CD4-positive, alpha-beta memory T cell (primary cell): Measurements from ENCODE around the gene PRAMEF4. TPM values are rescaled to one million over a fixed set of nuclear protein-coding genes. Genes with fewer than 3 reads are reported as not detected.
A peak's percentile ranks its signal among the peaks of the same experiment; 100 is the strongest.
"Not testable (repeated sequence)": the region's sequence is repeated elsewhere in the genome, so short reads cannot be mapped to it uniquely, and the experiment has no call there.

Experiments used
- CTCF ChIA-PET: fragments of 350-600 bp; sonication (Branson Sonifier 250); formaldehyde crosslinking; loops from one replicate; lab custom pipeline; 2021; ENCODE audit warnings: inconsistent platforms; ENCODE audit not compliant: partially characterized antibody; lab: Charles Lee
- POLR2A ChIA-PET: fragments of 350-600 bp; sonication (Branson Sonifier 250); formaldehyde crosslinking; loops from one replicate; lab custom pipeline; 2021; ENCODE audit not compliant: partially characterized antibody; lab: Charles Lee
- DNase-seq, 5 donors: peaks; one replicate each; pipeline versions ENCODE4 v3.0.0 to v3.0.0-alpha.2; 2020 to 2022; ENCODE audit warnings: mixed read lengths in 1 of 5
- H3K27ac ChIP-seq: one replicate; pipeline ENCODE4 v1.7.0; 2013; ENCODE audit warnings: low read depth, low read length
- H3K27me3 ChIP-seq: 2 replicates; pipeline ENCODE4 v1.7.0; 2013; ENCODE audit warnings: mild to moderate bottlenecking, low read length, moderate library complexity; ENCODE audit not compliant: insufficient read depth
- H3K36me3 ChIP-seq: 2 replicates; pipeline ENCODE4 v1.7.0; 2013; ENCODE audit warnings: mild to moderate bottlenecking, low read length, moderate library complexity; ENCODE audit not compliant: insufficient read depth
- H3K4me1 ChIP-seq: 2 replicates; pipeline ENCODE4 v1.7.0; 2013; ENCODE audit warnings: mild to moderate bottlenecking, low read length, moderate library complexity; ENCODE audit not compliant: insufficient read depth
- H3K4me3 ChIP-seq, 2 donors: one replicate each; pipeline ENCODE4 v1.7.0; 2013; ENCODE audit warnings: low read length in 2 of 2, mild to moderate bottlenecking in 1 of 2
- H3K9me3 ChIP-seq, 2 donors: one replicate each; pipeline ENCODE4 v1.7.0; 2013; ENCODE audit warnings: low read length in 2 of 2, control low read depth in 1 of 2; ENCODE audit not compliant: control insufficient read depth in 1 of 2
- H3K27ac Mint-ChIP-seq, 7 donors: one replicate each; pipeline ENCODE4 v1.8.0; 2020 to 2021; ENCODE audit warnings: mixed read lengths in 7 of 7, mild to moderate bottlenecking in 6 of 7, inconsistent platforms in 3 of 7, moderate library complexity in 3 of 7
- H3K27me3 Mint-ChIP-seq, 2 donors: one replicate each; pipeline ENCODE4 v1.8.0; 2020 to 2021; ENCODE audit warnings: mixed read lengths in 2 of 2
- H3K36me3 Mint-ChIP-seq, 2 donors: one replicate each; pipeline ENCODE4 v1.8.0; 2020 to 2021; ENCODE audit warnings: mixed read lengths in 2 of 2, inconsistent platforms in 1 of 2, mild to moderate bottlenecking in 1 of 2
- H3K4me1 Mint-ChIP-seq, 4 donors: one replicate each; pipeline ENCODE4 v1.8.0; 2020 to 2021; ENCODE audit warnings: mixed read lengths in 4 of 4, mild to moderate bottlenecking in 1 of 4
- H3K4me3 Mint-ChIP-seq, 8 donors: one replicate each; pipeline ENCODE4 v1.8.0; 2020 to 2021; ENCODE audit warnings: mixed read lengths in 8 of 8, mild to moderate bottlenecking in 7 of 8, moderate library complexity in 6 of 8, inconsistent platforms in 3 of 8
- H3K9me3 Mint-ChIP-seq, 8 donors: one replicate each; pipeline ENCODE4 v1.8.0; 2020 to 2021; ENCODE audit warnings: mixed read lengths in 8 of 8, mild to moderate bottlenecking in 5 of 8, inconsistent platforms in 3 of 8, moderate library complexity in 1 of 8
- intact Hi-C: fragments of 100-400 bp; cut with micrococcal nuclease; formaldehyde crosslinking; loops from one replicate; pipeline ENCODE4 v1.15.1; 2023
- polyA plus RNA-seq, 2 donors: library from polyadenylated mRNA; unstranded; fragments of 300-500 nt; fragmentation: Illumina TruSeq; gene quantifications; one replicate each; pipeline ENCODE4 v1.2.3, GENCODE V29; 2021
- total RNA-seq, 2 experiments: library from RNA; stranded (reverse); gene quantifications; one replicate each; pipeline ENCODE4 v1.2.3, GENCODE V29; 2021

Gene PRAMEF4
- total and polyA plus RNA-seq, 4 experiments from 2014 or later: not detected

DNA sequence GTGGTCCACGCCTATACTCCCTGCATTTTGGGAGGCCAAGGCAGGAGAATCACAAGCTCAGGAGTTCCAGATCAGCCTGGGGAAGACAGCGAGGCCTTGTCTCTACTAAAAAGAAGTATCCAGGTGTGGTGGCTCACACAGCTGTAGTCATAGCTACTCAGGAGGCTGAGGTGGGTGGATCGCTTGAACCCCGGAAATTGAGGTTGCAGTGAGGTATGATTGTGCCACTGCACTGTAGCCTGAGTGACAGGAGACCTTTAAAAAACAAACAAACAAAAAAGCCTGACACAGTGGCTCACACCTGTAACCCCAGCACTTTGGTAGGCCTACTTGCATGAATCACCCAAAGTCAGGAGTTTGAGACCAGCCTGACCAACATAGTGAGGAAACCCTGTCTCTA is 7.5 kb downstream of the PRAMEF4 start:
- not testable (repeated sequence) for H3K4me1 ChIP-seq, H3K27ac Mint-ChIP-seq, H3K27me3 Mint-ChIP-seq

DNA sequence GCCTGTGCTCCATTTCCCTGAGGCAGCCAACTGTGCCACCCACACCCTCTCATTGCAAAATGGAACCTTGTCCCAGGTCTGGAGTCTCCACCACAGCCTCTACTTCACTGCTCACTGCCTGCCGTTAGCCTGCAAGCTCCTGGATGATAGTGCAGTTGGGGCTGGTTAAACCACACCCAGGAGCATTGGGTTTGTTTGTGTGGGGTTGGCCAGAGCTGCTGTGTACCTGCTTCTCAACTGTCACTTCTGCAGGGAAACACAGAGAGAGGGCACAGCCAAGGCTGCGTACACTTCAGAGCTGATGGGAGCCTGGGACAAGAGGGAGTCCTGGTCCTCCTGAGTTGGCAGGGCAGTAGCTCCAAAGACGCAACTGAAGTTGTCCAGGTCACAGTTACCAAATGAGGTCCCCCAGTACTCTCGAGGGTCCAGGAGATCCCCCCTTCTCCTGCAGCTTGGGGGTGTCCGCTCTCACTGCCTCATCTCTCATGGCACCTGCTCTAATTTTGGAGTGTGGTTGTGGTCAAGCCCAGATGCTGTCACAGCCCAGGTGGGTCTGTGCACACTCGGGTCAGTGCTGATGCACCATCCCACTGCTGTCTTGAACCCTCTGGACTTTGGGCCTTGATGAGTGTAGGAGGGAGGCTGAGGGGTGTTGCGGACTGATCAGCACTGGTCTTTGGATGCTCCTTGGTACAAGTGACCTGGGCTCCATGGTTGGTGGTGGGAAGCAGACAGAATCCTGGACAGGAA is 22.7 kb downstream of the PRAMEF4 start:
- DNase-seq, H3K4me3 ChIP-seq, H3K27ac Mint-ChIP-seq, H3K4me1 Mint-ChIP-seq, intact Hi-C loops, H3K36me3 ChIP-seq, CTCF ChIA-PET, H3K27me3 ChIP-seq, H3K36me3 Mint-ChIP-seq, POLR2A ChIA-PET, H3K27me3 Mint-ChIP-seq, H3K4me1 ChIP-seq, H3K27ac ChIP-seq, H3K9me3 Mint-ChIP-seq, H3K4me3 Mint-ChIP-seq, H3K9me3 ChIP-seq: not testable (repeated sequence)

More for the DNA sequence above, 7.5 kb downstream of the PRAMEF4 start:
- intact Hi-C loops, DNase-seq, H3K9me3 ChIP-seq, H3K4me1 Mint-ChIP-seq, POLR2A ChIA-PET, H3K4me3 Mint-ChIP-seq, CTCF ChIA-PET, H3K27ac ChIP-seq, H3K9me3 Mint-ChIP-seq, H3K36me3 Mint-ChIP-seq, H3K27me3 ChIP-seq, H3K4me3 ChIP-seq, H3K36me3 ChIP-seq: not testable (repeated sequence)

DNA sequence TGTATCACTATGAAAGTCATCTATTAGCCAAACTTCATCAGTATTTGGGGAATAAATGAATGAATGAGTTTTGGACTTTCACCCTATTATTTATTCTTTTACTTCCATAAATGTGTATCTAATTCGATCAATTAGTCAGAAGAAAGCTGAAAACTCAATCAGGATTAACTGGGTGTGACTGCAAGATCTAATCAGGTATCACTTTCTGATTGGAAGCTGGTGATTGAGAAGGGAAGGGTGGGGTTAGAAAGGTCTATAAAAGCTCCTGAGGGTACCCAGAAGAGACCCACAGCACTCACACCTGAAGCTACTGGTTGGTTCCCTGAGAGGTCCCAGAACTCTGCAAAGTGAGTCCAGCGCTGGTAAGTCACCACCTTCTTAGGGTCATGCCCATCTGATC is 29.2 kb downstream of the PRAMEF4 start, which contains the start of gene PRAMEF2:
Gene PRAMEF2 (plus strand): TSS at position 301 of the 400 bp plus-strand sequence. CDS start 1,924 bp downstream, outside the sequence.
- DNase-seq, H3K4me1 Mint-ChIP-seq, CTCF ChIA-PET, H3K9me3 Mint-ChIP-seq, H3K27ac ChIP-seq, H3K9me3 ChIP-seq, intact Hi-C loops, H3K36me3 ChIP-seq, H3K4me3 ChIP-seq, H3K27ac Mint-ChIP-seq, H3K4me3 Mint-ChIP-seq, POLR2A ChIA-PET, H3K27me3 ChIP-seq, H3K36me3 Mint-ChIP-seq, H3K27me3 Mint-ChIP-seq, H3K4me1 ChIP-seq: not testable (repeated sequence)

DNA sequence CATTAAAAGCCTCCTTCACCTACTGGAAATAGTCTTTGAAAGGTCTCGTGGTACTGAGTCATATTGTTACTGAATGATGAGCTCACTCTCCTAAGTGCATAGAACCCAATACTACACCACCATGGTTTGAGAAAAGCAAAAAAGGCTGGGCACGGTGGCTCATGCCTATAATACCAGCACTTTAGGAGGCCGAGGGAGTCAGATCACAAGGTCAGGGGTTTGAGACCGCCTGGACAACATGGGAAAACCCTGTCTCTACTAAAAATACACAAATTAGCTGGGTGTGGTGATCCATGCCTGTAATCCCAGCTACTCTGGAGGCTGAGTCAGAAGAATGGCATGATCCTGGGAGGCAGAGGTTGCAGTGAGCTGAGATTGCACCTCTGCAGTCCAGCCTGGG is 34.2 kb downstream of the PRAMEF4 start:
- ChIA-PET POLR2A (no interaction called here), CTCF (no interaction called here)
- Histone ChIP-seq H3K27ac (no peak overlapping the region), H3K4me1 (no peaks in the 10 kb centered on the region), H3K4me3 (no peak overlapping the region), H3K9me3 (no peaks in the 10 kb centered on the region), H3K27me3 (no peaks in the 10 kb centered on the region), H3K36me3 (no peaks in the 10 kb centered on the region)
- no peak overlapping the region for H3K4me3 Mint-ChIP-seq
- intact Hi-C loops: no loop called here
- H3K9me3 Mint-ChIP-seq: peaks cover 0 to 25% (median 4%) of the 10 kb centered on the region in 8 donors
- no peaks in the 10 kb centered on the region for H3K36me3 Mint-ChIP-seq
- no peaks in the 10 kb centered on the region for H3K4me1 Mint-ChIP-seq
- peaks cover 1 to 8% of the 10 kb centered on the region in 2 donors for H3K27me3 Mint-ChIP-seq
- no peak for DNase-seq
- H3K27ac Mint-ChIP-seq: no peak overlapping the region

DNA sequence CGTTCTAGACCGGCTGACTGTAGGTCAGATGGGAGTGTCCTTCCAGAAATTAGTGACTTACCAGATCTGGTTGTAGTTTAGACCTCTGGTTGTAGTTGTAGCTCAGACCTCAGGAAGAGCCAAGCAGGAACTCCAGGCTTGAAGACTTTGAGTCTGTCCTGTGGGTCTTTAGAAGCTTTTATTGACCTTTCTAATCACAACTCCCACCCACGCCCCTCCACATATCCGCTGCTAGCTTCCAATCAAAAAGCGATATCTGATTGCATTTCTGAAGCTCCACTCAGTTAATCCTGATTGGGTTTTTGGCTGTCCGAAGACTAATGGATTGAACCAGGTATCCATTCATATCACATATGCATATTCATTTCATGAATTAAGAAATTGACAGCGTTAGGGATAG is 37.4 kb downstream of the PRAMEF4 start, which contains the start of gene HNRNPCL1:
Gene HNRNPCL1 (minus strand): TSS at position 101 of the 400 bp plus-strand sequence. CDS start 431 bp downstream, outside the sequence.
- H3K4me3 Mint-ChIP-seq, H3K4me3 ChIP-seq, H3K36me3 ChIP-seq, POLR2A ChIA-PET, CTCF ChIA-PET, H3K27ac Mint-ChIP-seq, H3K9me3 ChIP-seq, H3K36me3 Mint-ChIP-seq, intact Hi-C loops, H3K27ac ChIP-seq, DNase-seq, H3K27me3 Mint-ChIP-seq, H3K4me1 Mint-ChIP-seq, H3K27me3 ChIP-seq, H3K4me1 ChIP-seq: not testable (repeated sequence)
- H3K9me3 Mint-ChIP-seq: peaks cover 0 to 29% (median 6%) of the 10 kb centered on the region in 8 donors

DNA sequence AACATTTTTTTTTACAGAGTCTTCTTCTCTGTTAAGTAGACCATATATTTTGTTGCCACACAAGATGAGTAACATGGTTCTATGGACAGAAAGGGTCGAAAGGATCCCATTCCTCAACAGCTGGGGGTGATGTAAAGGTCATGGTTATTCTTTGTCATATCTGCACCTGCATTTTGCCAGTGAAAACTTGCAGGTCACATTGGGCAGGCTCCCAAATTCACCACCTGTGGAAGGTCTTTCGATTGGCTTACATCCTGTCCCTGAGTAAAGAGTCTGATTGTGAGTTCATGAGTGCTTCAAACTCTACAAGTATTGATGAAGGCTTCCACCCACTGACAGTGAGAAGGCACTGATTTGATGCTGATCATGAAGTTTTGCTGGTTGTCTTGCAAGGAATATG is 52.8 kb downstream of the PRAMEF4 start:
- H3K9me3 ChIP-seq, H3K4me1 Mint-ChIP-seq, H3K27me3 ChIP-seq, H3K27ac ChIP-seq, POLR2A ChIA-PET, H3K36me3 Mint-ChIP-seq, H3K4me3 Mint-ChIP-seq, H3K4me3 ChIP-seq, H3K27ac Mint-ChIP-seq, intact Hi-C loops, H3K9me3 Mint-ChIP-seq, H3K36me3 ChIP-seq, H3K4me1 ChIP-seq, DNase-seq, CTCF ChIA-PET: not testable (repeated sequence)
- peaks cover 9 to 10% of the 10 kb centered on the region in 2 donors for H3K27me3 Mint-ChIP-seq

DNA sequence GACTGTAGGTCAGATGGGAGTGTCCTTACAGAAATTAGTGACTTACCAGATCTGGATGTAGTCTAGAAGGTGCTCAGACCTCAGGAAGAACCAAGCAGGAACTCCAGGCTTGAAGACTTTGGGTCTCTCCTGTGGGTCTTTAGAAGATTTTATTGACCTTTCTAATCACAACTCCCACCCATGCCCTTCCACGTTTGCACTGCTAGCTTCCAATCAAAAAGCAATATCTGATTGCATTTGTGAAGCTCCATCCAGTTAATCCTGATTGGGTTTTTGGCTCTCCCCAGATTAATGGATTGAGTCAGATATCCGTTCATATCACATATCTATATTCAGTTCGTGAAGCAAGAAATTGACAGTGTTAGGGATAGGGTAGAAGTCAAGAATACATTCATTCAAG is 54.7 kb downstream of the PRAMEF4 start, which contains the start of gene PRAMEF11:
Gene PRAMEF11 (minus strand): TSS at position 101 of the 400 bp plus-strand sequence. CDS start 2,621 bp downstream, outside the sequence.
- peak within 1 kb of the TSS in 1 of 7 donors; percentile 25 for H3K27ac Mint-ChIP-seq
- H3K36me3 Mint-ChIP-seq, H3K4me3 ChIP-seq, H3K9me3 ChIP-seq, H3K4me1 ChIP-seq, H3K4me3 Mint-ChIP-seq, CTCF ChIA-PET, H3K27ac ChIP-seq, POLR2A ChIA-PET, H3K36me3 ChIP-seq, H3K27me3 ChIP-seq, intact Hi-C loops, H3K4me1 Mint-ChIP-seq, H3K27me3 Mint-ChIP-seq, DNase-seq, H3K9me3 Mint-ChIP-seq: not testable (repeated sequence)
